GM12878 (cell line): ENCODE measurements around the gene MYO3B. TPM values are rescaled to one million over a fixed set of nuclear protein-coding genes. Genes with fewer than 3 reads are reported as not detected.

Source experiments
- SIN3A ChIP-seq: IDR thresholded peaks from 2 replicates; pipeline ENCODE4 v1.6.1; 2012; ENCODE audit warnings: low read depth, low read length, improper control_type of control experiment
- polyA plus RNA-seq, 11 experiments: library from polyadenylated mRNA; depleted of rRNA in 4 of 11; unstranded in 6 of 11; stranded (reverse) in 5 of 11; fragments of >200 nt; fragmentation: Nextera tagmentation in 4 of 11; fragmentation: Illumina TruSeq in 1 of 11; extraction: Ambion mirVana in 4 of 11; extraction: Trizol in 1 of 11; gene quantifications; 1 replicate in 1 of 11; 2 replicates in 10 of 11; pipeline versions ENCODE4 v1.2.1 to v1.2.3, GENCODE V29; 2011 to 2016; ENCODE audit warnings: inconsistent platforms in 2 of 11, missing spikeins in 2 of 11, low read depth in 1 of 11
- total RNA-seq, 4 experiments: library from RNA; depleted of rRNA in 3 of 4; stranded (reverse); fragments of >200 nt in 3 of 4; fragmentation: Illumina TruSeq in 1 of 4; extraction: Trizol in 1 of 4; gene quantifications; 2 replicates each; pipeline versions ENCODE4 v1.2.1 to v1.2.3, GENCODE V29; 2013 to 2021
- TF ChIP-seq, protein P1 (sequence below): fragments of 450-650 bp; IDR thresholded peaks from 2 replicates; pipeline ENCODE4 v1.6.1; 2017; ENCODE audit warnings: mild to moderate bottlenecking, moderate library complexity
- TF ChIP-seq, protein P2 (sequence below): fragments of 450-650 bp; formaldehyde crosslinking; IDR thresholded peaks from 2 replicates; pipeline ENCODE4 v1.5.0; 2022; ENCODE audit warnings: mild to moderate bottlenecking, missing genetic modification characterization

Gene MYO3B
- total and polyA plus RNA-seq, 10 of the 15 experiments (the other 5 are each of a cell fraction or from before 2014, with no cell fraction given) = 1.1 to 7.1 (median 2.1) TPM

DNA sequence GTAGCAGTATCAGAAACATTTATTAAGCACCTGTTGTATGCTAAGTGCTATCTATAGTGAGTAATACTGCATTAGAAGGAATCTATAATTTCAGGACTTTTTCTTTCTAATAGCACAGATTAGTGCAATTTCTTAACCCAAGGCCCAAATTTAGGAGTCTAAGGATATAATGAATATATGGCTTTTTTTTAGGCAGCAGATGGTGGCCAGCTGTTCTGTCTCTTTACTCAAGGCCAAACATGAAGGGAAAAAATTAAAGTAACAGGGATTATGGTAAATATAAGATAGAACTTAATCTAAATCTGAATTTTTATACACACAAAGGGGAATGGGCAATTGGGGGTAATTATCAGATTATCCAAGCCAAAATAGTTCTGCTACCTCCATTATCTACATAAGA, 306.6 kb downstream of the MYO3B start (continued):
- TF ChIP-seq, protein P1, sequence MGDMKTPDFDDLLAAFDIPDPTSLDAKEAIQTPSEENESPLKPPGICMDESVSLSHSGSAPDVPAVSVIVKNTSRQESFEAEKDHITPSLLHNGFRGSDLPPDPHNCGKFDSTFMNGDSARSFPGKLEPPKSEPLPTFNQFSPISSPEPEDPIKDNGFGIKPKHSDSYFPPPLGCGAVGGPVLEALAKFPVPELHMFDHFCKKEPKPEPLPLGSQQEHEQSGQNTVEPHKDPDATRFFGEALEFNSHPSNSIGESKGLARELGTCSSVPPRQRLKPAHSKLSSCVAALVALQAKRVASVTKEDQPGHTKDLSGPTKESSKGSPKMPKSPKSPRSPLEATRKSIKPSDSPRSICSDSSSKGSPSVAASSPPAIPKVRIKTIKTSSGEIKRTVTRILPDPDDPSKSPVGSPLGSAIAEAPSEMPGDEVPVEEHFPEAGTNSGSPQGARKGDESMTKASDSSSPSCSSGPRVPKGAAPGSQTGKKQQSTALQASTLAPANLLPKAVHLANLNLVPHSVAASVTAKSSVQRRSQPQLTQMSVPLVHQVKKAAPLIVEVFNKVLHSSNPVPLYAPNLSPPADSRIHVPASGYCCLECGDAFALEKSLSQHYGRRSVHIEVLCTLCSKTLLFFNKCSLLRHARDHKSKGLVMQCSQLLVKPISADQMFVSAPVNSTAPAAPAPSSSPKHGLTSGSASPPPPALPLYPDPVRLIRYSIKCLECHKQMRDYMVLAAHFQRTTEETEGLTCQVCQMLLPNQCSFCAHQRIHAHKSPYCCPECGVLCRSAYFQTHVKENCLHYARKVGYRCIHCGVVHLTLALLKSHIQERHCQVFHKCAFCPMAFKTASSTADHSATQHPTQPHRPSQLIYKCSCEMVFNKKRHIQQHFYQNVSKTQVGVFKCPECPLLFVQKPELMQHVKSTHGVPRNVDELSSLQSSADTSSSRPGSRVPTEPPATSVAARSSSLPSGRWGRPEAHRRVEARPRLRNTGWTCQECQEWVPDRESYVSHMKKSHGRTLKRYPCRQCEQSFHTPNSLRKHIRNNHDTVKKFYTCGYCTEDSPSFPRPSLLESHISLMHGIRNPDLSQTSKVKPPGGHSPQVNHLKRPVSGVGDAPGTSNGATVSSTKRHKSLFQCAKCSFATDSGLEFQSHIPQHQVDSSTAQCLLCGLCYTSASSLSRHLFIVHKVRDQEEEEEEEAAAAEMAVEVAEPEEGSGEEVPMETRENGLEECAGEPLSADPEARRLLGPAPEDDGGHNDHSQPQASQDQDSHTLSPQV = no peak
- TF ChIP-seq, protein P2, sequence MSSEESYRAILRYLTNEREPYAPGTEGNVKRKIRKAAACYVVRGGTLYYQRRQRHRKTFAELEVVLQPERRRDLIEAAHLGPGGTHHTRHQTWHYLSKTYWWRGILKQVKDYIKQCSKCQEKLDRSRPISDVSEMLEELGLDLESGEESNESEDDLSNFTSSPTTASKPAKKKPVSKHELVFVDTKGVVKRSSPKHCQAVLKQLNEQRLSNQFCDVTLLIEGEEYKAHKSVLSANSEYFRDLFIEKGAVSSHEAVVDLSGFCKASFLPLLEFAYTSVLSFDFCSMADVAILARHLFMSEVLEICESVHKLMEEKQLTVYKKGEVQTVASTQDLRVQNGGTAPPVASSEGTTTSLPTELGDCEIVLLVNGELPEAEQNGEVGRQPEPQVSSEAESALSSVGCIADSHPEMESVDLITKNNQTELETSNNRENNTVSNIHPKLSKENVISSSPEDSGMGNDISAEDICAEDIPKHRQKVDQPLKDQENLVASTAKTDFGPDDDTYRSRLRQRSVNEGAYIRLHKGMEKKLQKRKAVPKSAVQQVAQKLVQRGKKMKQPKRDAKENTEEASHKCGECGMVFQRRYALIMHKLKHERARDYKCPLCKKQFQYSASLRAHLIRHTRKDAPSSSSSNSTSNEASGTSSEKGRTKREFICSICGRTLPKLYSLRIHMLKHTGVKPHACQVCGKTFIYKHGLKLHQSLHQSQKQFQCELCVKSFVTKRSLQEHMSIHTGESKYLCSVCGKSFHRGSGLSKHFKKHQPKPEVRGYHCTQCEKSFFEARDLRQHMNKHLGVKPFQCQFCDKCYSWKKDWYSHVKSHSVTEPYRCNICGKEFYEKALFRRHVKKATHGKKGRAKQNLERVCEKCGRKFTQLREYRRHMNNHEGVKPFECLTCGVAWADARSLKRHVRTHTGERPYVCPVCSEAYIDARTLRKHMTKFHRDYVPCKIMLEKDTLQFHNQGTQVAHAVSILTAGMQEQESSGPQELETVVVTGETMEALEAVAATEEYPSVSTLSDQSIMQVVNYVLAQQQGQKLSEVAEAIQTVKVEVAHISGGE (CRISPR knock-in tag) = no peak
- TF ChIP-seq SIN3A = no peak
